K562 (cell line): ENCODE data around the gene RCL1. TPM values are rescaled to one million over a fixed set of nuclear protein-coding genes. Genes with fewer than 3 reads are reported as not detected.

Experiments used
- FOXA3 ChIP-seq, 2 experiments: fragments of 450-650 bp in 1 of 2; sonication (generic) in 1 of 2; formaldehyde crosslinking; IDR thresholded peaks in 1 of 2; conservative IDR thresholded peaks in 1 of 2; 2 replicates each; pipeline versions ENCODE4 v1.4.0 to v1.8.0; 2020 to 2022; ENCODE audit warnings: mild to moderate bottlenecking in 2 of 2, missing genetic modification reagents in 1 of 2
- HDAC1 ChIP-seq, 2 experiments: fragments of 450-650 bp; IDR thresholded peaks; 2 replicates each; pipeline ENCODE4 v1.6.1; 2016 to 2017; ENCODE audit warnings: inconsistent platforms in 1 of 2, mild to moderate bottlenecking in 1 of 2, moderate library complexity in 1 of 2
- IFI16 ChIP-seq: fragments of 250-450 bp; sonication (Bioruptor Pico); IDR thresholded peaks from 2 replicates; pipeline ENCODE4 v2.1.2; 2022; ENCODE audit warnings: mild to moderate bottlenecking, inconsistent platforms
- MAFF ChIP-seq: IDR thresholded peaks from 2 replicates; pipeline ENCODE4 v1.6.1; 2012; ENCODE audit warnings: low read length, improper control_type of control experiment
- NFYB ChIP-seq: IDR thresholded peaks from 2 replicates; pipeline ENCODE4 v1.6.1; 2011; ENCODE audit warnings: mild to moderate bottlenecking, moderate library complexity; ENCODE audit not compliant: insufficient read length; ENCODE audit errors: extremely low read depth
- NUFIP1 ChIP-seq: fragments of 450-650 bp; IDR thresholded peaks from 2 replicates; pipeline ENCODE4 v1.6.1; 2018; ENCODE audit not compliant: partially characterized antibody
- PURB ChIP-seq: sonication (generic); formaldehyde crosslinking; IDR thresholded peaks from 2 replicates; pipeline ENCODE4 v1.9.0; 2021; ENCODE audit warnings: low read depth, mild to moderate bottlenecking, missing genetic modification reagents
- RUNX1 ChIP-seq: sonication (generic); IDR thresholded peaks from 2 replicates; pipeline ENCODE4 v1.6.1; 2016; ENCODE audit warnings: antibody characterized with exemption, low read depth
- SETDB1 ChIP-seq: IDR thresholded peaks from one replicate; pipeline ENCODE4 v1.6.1; 2012; ENCODE audit warnings: low read length, control low read depth, inconsistent platforms
- TAL1 ChIP-seq: fragments of 450-650 bp; IDR thresholded peaks from 2 replicates; pipeline ENCODE4 v1.6.1; 2016; ENCODE audit warnings: mild to moderate bottlenecking
- ZFPM2 ChIP-seq: fragments of 250-450 bp; sonication (Bioruptor Pico); IDR thresholded peaks from 2 replicates; pipeline ENCODE4 v1.5.1; 2022; ENCODE audit warnings: mild to moderate bottlenecking
- ZKSCAN1 ChIP-seq: fragments of 150-350 bp; IDR thresholded peaks from 2 replicates; pipeline ENCODE4 v1.6.1; 2016; ENCODE audit warnings: low read depth, low read length
- polyA plus RNA-seq, 8 experiments: library from polyadenylated mRNA; depleted of rRNA in 4 of 8; stranded (reverse) in 5 of 8; unstranded in 3 of 8; fragments of >200 nt; fragmentation: Nextera tagmentation in 2 of 8; fragmentation: Illumina TruSeq in 1 of 8; extraction: Ambion mirVana in 2 of 8; extraction: Trizol in 1 of 8; gene quantifications; 2 replicates each; pipeline versions ENCODE4 v1.2.1 to v1.2.3, GENCODE V29; 2011 to 2014; ENCODE audit warnings: inconsistent platforms in 1 of 8, missing spikeins in 1 of 8
- total RNA-seq, 7 experiments: library from RNA; depleted of rRNA in 6 of 7; stranded (reverse); fragments of >200 nt in 6 of 7; fragmentation: Illumina TruSeq in 2 of 7; extraction: Trizol in 2 of 7; gene quantifications; 2 replicates each; pipeline versions ENCODE4 v1.2.1 to v1.2.3, GENCODE V29; 2011 to 2021; ENCODE audit warnings: low replicate concordance in 1 of 7
- TF ChIP-seq, protein P1 (sequence below), 2 experiments: fragments of 450-650 bp; IDR thresholded peaks; 2 replicates each; pipeline ENCODE4 v1.6.1; 2016; ENCODE audit warnings: mild to moderate bottlenecking in 2 of 2, borderline replicate concordance in 1 of 2, low read depth in 1 of 2, moderate library complexity in 1 of 2
- TF ChIP-seq, protein P2 (sequence below): sonication (generic); formaldehyde crosslinking; IDR thresholded peaks from 2 replicates; pipeline ENCODE4 v1.8.1; 2023; ENCODE audit warnings: missing genetic modification reagents, mild to moderate bottlenecking, borderline replicate concordance

Gene RCL1
- total and polyA plus RNA-seq, 9 of the 15 experiments (the other 6 are each of a cell fraction or from before 2014, with no cell fraction given), result 24.0 to 67.7 (median 38.6) TPM

DNA sequence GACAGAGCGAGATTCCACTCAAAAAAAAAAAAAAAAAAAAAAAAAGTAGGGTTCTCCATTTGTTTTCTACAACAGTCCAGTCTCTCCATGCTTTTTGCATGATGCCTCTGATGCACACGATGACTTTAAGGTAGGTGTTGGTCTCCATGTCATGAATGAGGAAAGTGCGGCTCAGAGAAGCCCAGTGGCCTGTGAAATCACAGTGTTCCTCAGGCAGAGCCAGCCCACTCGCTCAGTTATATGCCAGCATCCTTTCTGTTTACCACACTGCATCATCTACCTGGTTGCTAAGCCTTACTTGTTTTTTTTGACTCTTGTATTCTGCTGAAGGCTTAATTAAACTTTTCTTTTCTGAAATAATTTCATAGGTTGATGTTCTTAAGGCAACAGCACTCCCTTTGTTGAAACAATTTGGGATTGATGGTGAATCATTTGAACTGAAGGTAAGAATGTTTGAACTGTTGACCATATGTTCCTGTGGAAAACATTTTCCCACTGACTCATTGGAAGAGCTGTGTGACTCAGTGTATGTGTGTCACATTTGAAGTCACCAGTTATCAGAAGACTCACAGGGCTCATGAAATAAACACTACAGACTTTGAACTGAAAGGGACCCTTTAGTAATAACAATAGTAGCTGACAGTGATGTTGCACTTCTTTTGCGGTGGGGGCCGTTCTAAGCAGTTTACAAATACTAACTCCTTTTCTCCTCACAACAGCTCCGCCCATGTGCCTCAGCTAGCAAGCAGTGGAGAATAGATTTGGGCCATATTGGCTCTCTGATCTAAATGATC is 40.2 kb downstream of the RCL1 start (continued):
- no peak for TF ChIP-seq NFYB
- TF ChIP-seq, protein P1, sequence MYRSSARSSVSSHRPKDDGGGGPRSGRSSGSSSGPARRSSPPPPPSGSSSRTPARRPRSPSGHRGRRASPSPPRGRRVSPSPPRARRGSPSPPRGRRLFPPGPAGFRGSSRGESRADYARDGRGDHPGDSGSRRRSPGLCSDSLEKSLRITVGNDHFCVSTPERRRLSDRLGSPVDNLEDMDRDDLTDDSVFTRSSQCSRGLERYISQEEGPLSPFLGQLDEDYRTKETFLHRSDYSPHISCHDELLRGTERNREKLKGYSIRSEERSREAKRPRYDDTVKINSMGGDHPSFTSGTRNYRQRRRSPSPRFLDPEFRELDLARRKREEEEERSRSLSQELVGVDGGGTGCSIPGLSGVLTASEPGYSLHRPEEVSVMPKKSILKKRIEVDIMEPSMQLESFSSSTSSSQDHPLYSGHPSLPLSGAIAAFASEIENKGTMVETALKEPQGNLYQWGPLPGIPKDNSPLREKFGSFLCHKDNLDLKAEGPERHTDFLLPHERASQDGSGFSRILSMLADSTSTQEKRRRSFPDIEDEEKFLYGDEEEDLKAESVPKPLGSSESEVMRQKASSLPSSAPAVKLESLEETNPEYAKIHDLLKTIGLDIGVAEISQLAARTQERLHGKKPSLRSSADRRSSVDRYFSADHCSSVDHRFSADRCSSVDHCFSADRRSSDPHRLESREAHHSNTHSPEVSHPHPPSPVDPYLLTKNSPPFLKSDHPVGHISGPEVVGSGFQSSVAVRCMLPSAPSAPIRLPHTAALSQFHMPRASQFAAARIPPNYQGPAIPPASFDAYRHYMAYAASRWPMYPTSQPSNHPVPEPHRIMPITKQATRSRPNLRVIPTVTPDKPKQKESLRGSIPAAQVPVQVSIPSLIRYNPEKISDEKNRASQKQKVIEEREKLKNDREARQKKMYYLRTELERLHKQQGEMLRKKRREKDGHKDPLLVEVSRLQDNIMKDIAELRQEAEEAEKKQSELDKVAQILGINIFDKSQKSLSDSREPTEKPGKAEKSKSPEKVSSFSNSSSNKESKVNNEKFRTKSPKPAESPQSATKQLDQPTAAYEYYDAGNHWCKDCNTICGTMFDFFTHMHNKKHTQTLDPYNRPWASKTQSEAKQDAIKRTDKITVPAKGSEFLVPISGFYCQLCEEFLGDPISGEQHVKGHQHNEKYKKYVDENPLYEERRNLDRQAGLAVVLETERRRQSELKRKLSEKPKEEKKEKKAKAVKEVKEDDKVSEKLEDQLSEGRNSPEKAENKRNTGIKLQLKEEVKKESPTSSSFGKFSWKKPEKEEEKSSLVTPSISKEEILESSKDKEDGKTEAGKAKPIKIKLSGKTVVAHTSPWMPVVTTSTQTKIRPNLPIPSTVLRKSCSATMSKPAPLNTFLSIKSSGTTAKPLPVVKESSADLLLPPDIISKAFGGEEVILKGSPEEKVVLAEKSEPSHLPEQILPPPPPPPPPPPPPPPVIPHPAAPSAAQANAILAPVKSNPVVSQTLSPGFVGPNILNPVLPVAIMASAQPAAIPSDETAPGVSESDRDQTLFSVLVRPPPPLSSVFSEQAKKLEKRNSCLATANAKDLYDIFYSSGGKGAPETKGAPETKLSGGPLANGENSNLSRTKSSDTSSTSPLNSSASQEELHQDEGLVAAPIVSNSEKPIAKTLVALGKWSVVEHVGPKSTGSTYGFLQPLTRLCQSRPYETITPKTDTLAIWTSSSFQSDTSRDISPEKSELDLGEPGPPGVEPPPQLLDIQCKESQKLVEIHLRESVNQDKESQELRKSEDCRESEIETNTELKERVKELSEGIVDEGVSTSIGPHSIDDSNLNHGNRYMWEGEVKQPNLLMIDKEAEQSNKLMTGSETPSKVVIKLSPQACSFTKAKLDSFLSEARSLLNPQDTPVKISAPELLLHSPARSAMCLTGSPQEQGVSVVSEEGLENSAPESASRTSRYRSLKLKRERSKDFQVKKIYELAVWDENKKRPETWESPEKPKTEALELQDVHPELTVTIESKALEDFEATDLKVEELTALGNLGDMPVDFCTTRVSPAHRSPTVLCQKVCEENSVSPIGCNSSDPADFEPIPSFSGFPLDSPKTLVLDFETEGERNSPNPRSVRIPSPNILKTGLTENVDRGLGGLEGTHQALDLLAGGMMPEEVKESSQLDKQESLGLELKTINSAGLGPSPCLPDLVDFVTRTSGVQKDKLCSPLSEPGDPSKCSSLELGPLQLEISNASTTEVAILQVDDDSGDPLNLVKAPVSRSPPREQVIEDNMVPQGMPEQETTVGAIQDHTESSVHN (IDR thresholded peaks at IDR 0.05; ENCODE audit: borderline replicate concordance in 1 of 2, low read depth in 1 of 2), result peak in 1 of 2 experiments; percentile 73; a peak in 2 of 4 replicates
- TF ChIP-seq PURB (CRISPR knock-in tag), result no peak
- no peak for TF ChIP-seq ZFPM2 (CRISPR knock-in tag)
- peak in 1 of 2 experiments; percentile 55; a peak in 1 of 4 replicates for TF ChIP-seq HDAC1 (IDR thresholded peaks at IDR 0.05)
- no peak for TF ChIP-seq SETDB1
- no peak for TF ChIP-seq ZKSCAN1
- TF ChIP-seq RUNX1, result no peak
- no peak for TF ChIP-seq IFI16
- TF ChIP-seq MAFF, result no peak
- TF ChIP-seq, protein P2, sequence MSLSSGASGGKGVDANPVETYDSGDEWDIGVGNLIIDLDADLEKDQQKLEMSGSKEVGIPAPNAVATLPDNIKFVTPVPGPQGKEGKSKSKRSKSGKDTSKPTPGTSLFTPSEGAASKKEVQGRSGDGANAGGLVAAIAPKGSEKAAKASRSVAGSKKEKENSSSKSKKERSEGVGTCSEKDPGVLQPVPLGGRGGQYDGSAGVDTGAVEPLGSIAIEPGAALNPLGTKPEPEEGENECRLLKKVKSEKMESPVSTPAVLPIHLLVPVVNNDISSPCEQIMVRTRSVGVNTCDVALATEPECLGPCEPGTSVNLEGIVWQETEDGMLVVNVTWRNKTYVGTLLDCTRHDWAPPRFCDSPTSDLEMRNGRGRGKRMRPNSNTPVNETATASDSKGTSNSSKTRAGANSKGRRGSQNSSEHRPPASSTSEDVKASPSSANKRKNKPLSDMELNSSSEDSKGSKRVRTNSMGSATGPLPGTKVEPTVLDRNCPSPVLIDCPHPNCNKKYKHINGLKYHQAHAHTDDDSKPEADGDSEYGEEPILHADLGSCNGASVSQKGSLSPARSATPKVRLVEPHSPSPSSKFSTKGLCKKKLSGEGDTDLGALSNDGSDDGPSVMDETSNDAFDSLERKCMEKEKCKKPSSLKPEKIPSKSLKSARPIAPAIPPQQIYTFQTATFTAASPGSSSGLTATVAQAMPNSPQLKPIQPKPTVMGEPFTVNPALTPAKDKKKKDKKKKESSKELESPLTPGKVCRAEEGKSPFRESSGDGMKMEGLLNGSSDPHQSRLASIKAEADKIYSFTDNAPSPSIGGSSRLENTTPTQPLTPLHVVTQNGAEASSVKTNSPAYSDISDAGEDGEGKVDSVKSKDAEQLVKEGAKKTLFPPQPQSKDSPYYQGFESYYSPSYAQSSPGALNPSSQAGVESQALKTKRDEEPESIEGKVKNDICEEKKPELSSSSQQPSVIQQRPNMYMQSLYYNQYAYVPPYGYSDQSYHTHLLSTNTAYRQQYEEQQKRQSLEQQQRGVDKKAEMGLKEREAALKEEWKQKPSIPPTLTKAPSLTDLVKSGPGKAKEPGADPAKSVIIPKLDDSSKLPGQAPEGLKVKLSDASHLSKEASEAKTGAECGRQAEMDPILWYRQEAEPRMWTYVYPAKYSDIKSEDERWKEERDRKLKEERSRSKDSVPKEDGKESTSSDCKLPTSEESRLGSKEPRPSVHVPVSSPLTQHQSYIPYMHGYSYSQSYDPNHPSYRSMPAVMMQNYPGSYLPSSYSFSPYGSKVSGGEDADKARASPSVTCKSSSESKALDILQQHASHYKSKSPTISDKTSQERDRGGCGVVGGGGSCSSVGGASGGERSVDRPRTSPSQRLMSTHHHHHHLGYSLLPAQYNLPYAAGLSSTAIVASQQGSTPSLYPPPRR (CRISPR knock-in tag), result no peak
- TF ChIP-seq TAL1, result peak; percentile 49
- no peak for TF ChIP-seq NUFIP1
- no peak for TF ChIP-seq FOXA3 (CRISPR knock-in tag; conservative IDR thresholded peaks at IDR 0.05 in 1 of 2, IDR thresholded peaks at IDR 0.05 in 1 of 2)
